COR-L47 (cell line): ENCODE data around the gene CCS.
"Not testable (repeated sequence)": the region's sequence is repeated elsewhere in the genome, so short reads cannot be mapped to it uniquely, and the experiment has no call there.

Experiments used
- DNase-seq: peaks from one replicate; lab custom pipeline; 2025; lab: John Stamatoyannopoulos, UW

Gene CCS

GRCh38 chr11:66626382-66626781 lies 33.4 kb downstream of the CCS start:
- DNase-seq = no peak

- no peak for DNase-seq
Measured at GRCh38 chr11:66626926-66627325, 33.9 kb downstream of the CCS start.

DNA sequence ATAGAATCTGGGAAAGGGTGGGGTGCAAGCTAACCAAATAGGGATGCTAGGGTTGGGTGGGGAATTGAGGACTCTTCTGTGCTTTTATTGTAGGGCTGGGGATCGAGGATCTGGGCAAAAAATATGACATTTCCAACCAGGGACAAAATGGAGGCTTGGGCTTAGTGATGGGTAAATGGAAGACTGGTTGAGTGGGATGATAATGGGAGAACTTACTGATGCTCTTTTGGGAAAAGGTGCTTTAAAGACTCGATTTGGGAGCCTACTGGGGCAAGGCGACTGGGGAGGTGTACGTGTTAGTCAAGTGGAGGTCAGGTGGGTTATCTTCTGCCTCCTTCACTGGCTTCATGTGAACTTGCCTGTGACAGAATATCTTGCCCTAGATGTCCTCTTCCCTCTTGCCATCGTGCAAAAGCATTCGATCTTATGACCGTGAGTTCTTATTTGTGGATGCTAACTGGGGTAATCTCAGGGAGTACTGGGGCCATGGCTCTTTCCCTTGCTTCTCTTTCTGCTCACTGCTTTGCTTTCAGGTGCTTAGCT lies 35.1 kb downstream of the CCS start:
- DNase-seq = no peak

DNA sequence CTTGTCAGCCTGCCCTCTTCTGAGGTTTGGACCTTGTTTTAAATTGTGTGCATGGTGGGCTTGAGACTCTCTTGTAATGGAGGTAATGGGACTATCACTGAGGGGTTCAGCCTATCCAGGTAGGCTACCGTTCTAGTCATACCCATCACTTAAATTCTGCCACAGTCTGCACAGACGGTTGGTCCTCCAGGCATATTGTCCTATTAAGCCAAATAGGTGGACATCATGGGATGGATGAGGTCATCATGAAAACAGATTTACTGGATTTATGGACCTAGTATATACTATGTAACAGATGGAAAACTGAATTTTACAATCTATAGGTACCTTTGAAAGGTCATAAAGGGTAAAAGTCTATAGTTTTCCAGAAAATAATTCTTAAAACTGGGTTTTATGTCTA lies 36.4 kb downstream of the CCS start:
- no peak for DNase-seq

DNA sequence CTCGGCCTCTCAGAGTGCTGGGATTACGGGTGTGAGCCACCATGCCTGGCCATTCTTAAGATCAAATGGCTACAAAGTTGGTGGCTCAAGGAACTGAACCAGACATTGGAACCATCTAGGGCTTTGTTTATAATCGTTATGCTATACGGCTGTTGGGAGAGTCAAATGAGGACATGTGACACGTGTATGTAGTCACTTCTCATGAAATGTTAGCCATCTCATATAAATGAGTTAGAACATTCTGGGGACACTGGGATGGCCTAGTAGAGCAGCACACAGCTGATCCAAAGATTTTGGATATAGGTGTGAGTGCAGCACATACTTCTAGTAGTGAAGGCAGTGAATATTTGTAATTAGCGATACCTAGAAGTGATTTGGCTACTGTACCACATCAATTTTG lies 38.9 kb downstream of the CCS start:
- no peak for DNase-seq

GRCh38 chr11:66632952-66633351 lies 40.0 kb downstream of the CCS start:
- no peak for DNase-seq

- no peak for DNase-seq
Measured at GRCh38 chr11:66636411-66636810, 43.4 kb downstream of the CCS start.

DNA sequence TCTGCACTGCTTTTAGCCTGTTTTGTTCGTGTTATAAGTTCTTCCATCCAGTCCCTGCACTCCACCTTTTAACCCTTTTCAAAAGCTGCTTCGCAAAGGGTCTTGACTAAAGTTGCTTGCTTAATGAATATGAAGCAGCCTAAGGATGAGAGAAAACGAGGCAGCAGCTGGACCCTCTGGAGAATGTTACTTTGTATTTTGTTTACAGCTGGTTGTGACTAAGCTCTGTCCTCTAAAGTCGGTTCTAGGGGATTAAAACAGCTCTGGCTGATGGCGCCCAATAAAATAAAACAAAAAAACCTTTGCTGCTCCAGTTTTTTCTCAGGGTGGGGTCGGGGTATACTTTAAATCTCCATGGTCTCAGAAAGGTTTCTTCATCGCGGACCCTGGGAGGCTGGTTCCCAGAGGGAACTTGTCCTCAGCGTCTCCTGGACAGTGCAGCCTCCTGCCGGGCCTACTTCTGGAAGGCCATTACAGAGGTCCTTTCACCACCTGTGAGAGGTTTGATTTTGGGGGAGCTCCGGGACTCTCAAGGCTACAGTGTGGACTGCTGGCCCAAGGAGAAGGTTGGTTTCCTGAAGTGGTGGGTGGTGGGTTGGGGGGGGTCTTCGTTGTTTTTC lies 44.7 kb downstream of the CCS start:
- no peak for DNase-seq

DNA sequence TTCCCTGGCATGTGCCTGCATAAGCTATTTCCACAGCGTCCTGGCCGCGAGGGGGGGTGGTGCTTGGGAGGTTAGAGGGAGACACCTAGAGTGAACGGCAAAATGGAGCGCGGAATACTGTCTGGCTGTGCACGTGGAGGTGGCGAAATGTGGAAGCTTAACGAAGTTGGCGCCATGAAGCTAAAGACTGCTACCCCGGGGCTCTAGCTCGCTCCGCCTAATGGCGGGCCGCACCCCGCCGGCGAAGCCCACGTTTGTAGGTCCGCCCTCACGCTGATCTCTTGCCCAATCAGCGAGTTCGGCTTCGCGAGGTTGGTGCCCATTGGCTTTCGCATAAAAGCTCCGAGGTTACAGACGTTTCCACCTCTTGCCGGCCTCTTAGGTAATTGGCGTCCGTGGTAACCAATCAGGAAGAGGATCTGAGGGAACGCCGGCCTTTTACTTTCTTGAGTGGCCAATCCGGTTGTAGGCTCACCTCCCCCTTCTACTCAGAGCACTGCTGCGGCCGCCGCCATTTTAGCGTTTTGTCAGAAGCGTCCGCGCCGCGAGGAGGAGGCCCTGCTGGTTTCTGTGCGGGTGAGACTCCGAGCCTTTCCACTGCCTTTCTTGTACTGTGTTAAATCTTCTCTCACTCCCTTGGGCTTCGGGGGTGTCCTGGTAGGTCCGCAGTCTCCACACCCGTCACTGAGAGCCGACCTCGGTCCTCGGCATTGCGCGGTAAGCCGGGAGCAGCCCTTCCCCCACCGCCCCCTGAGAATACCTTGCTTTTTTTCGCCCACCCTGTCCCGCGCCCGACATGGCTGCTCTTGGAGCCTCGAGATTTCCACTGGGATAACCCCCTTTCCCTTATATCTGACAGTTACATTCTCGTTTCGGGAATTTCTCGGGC lies 45.4 kb downstream of the CCS start, which contains the start of gene RBM4:
Gene RBM4 (plus strand): TSS at position 527 of the 889 bp plus-strand sequence. CDS start 1,009 bp downstream, outside the sequence.
- peak; percentile 100 for DNase-seq

DNA sequence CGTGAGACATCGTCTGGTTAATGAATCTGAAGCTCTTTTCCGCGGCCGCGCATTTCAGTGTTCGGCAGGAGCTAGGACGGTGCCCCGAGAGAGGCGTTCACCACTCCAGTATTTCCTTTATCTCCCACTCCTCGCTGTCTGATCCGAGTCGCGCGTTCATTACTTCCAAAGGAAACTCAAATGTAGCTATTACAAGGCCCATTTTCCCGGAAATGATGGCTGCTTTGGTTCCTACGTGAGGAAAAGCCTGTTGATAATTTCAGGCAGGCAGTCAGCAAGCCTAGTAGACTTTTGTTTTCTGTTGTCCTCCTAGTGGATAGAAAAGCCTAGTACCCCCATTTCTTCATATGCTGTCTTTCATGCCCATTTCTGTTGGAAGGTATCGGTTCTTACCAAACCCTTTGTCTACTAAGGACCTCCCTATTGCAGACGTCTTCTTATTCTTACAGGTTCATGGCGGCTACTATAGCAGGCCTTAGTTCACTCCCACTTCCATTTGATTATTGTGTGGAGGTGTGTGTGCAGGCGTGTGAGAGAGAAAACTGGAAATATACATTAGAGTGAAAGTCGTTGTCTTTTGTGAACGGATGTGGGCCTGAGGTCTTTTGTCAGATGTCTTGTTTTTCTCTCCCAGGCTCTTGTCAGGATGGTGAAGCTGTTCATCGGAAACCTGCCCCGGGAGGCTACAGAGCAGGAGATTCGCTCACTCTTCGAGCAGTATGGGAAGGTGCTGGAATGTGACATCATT lies 46.3 kb downstream of the CCS start:
- DNase-seq = no peak

DNA sequence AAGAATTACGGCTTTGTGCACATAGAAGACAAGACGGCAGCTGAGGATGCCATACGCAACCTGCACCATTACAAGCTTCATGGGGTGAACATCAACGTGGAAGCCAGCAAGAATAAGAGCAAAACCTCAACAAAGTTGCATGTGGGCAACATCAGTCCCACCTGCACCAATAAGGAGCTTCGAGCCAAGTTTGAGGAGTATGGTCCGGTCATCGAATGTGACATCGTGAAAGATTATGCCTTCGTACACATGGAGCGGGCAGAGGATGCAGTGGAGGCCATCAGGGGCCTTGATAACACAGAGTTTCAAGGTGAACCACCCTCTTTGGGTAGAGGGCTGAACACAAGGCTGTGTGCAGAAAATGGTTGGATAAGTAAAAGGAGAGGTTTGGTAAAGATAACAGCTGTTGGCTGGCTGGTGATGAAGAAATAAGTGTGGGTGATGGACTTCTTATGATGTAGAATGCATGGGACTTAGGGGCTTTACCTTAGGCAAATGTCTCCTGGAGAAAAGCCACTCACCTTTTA lies 46.9 kb downstream of the CCS start:
- not testable (repeated sequence) for DNase-seq

- DNase-seq = no peak
Measured at GRCh38 chr11:66641834-66642233, 48.8 kb downstream of the CCS start.

- no peak for DNase-seq
Measured at GRCh38 chr11:66643745-66644437, 50.9 kb downstream of the CCS start.

- no peak for DNase-seq
Measured at GRCh38 chr11:66646828-66647227, 53.8 kb downstream of the CCS start.

GRCh38 chr11:66649903-66650302 lies 56.9 kb downstream of the CCS start:
- DNase-seq = no peak

DNA sequence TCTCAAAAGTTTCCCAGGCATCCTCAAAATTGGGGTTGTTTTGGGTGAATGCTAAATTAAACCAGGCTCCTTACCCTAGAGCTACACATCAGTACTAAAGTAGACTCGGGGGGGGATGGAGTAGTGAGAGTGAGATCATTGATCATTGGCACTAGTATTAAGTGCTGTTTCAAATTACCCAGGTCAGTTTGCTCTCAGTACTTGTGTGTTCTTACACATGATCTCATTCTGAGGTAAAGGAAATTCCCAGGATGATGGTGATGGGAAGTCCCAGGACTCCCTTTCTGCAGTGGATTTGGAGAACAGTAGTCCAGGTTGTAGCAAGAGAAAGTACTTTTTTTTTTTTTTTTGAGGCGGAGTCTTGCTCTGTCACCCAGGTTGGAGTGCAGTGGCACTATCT lies 58.0 kb downstream of the CCS start:
- no peak for DNase-seq

GRCh38 chr11:66652651-66653050 lies 59.7 kb downstream of the CCS start:
- DNase-seq = no peak

DNA sequence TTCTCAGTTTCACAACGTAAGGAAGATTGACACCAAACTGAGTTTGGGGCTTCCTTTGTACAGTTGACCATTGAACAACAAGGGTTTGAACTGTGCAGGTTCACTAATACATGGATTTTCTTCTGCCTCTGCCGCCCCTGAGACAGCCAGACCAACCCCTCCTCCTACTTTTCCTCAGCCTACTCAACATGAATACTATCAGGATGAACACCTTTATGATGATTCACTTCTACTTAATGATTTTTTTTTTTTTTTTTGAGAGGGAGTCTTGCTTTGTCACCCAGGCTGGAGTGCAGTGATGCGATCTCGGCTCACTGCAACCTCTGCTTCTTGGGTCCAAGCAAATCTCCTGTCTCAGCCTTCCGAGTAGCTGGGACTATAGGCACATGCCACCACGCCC lies 60.1 kb downstream of the CCS start:
- no peak for DNase-seq
